Hepatocyte (in vitro differentiated cells): ENCODE results near the gene C19orf44. TPM values are rescaled to one million over a fixed set of nuclear protein-coding genes. Genes with fewer than 3 reads are reported as not detected.

Experiments
- DNase-seq: peaks from one replicate; pipeline ENCODE4 v3.0.0-alpha.2; 2016; ENCODE audit warnings: low spot score
- H2AFZ ChIP-seq: fragments of 200-600 bp; sonication (generic); 2 replicates; pipeline ENCODE4 v1.6.0; 2016; ENCODE audit warnings: antibody characterized with exemption, mild to moderate bottlenecking
- H3K27ac ChIP-seq: fragments of 200-600 bp; sonication (generic); 2 replicates; pipeline ENCODE4 v1.5.1; 2016; ENCODE audit warnings: mild to moderate bottlenecking
- H3K27me3 ChIP-seq: fragments of 200-600 bp; sonication (generic); 2 replicates; pipeline ENCODE4 v1.6.1; 2016
- H3K36me3 ChIP-seq: fragments of 200-600 bp; sonication (generic); replicated peaks from 2 replicates; pipeline ENCODE4 v1.5.1; 2016; ENCODE audit warnings: low read depth; ENCODE audit not compliant: insufficient read depth
- H3K4me1 ChIP-seq: fragments of 200-600 bp; sonication (generic); 2 replicates; pipeline ENCODE4 v1.5.1; 2016; ENCODE audit warnings: mild to moderate bottlenecking, moderate library complexity; ENCODE audit not compliant: insufficient read depth
- H3K4me2 ChIP-seq: fragments of 200-600 bp; sonication (generic); 2 replicates; pipeline ENCODE4 v1.6.0; 2016
- H3K4me3 ChIP-seq: fragments of 200-600 bp; sonication (generic); 2 replicates; pipeline ENCODE4 v1.5.1; 2016; ENCODE audit warnings: mild to moderate bottlenecking
- H3K79me2 ChIP-seq: fragments of 200-600 bp; sonication (generic); 2 replicates; pipeline ENCODE4 v1.6.0; 2017; ENCODE audit warnings: mild to moderate bottlenecking
- H3K9me2 ChIP-seq: fragments of 200-600 bp; sonication (generic); replicated peaks from 2 replicates; pipeline ENCODE4 v1.6.0; 2017; ENCODE audit warnings: mild to moderate bottlenecking; ENCODE audit not compliant: insufficient read depth
- H3K9me3 ChIP-seq: fragments of 200-600 bp; sonication (generic); 2 replicates; pipeline ENCODE4 v1.5.1; 2016; ENCODE audit warnings: low read depth, mild to moderate bottlenecking
- H4K20me1 ChIP-seq: fragments of 200-600 bp; sonication (generic); 2 replicates; pipeline ENCODE4 v1.6.0; 2016; ENCODE audit warnings: mild to moderate bottlenecking; ENCODE audit not compliant: insufficient read depth, poor library complexity, severe bottlenecking
- EZH2 ChIP-seq: fragments of 200-600 bp; sonication (generic); IDR thresholded peaks from 2 replicates; pipeline ENCODE4 v1.6.1; 2016; ENCODE audit warnings: antibody characterized with exemption, mild to moderate bottlenecking, borderline replicate concordance
- EZH2phosphoT487 ChIP-seq: fragments of 200-600 bp; sonication (generic); IDR thresholded peaks from one replicate; pipeline ENCODE4 v1.6.1; 2018; ENCODE audit warnings: antibody characterized with exemption, mild to moderate bottlenecking, low read depth, moderate library complexity; ENCODE audit not compliant: unreplicated experiment, severe bottlenecking
- WGBS: methylation state at CpG from one replicate; pipeline ENCODE4 v1.1.6; 2016; ENCODE audit warnings: low lambda C conversion rate; ENCODE audit errors: missing lambda C conversion rate; 5-methylcytosine and 5-hydroxymethylcytosine counted together
- polyA plus RNA-seq: library from polyadenylated mRNA; unstranded; fragments of >200 nt; fragmentation: Nextera tagmentation; extraction: Ambion mirVana; gene quantifications from 2 replicates; pipeline ENCODE4 v1.2.1, GENCODE V29; 2016
- total RNA-seq: library from RNA; depleted of rRNA; stranded (reverse); fragments of >200 nt; gene quantifications from 2 replicates; pipeline ENCODE4 v1.2.3, GENCODE V29; 2014
- TF ChIP-seq, protein P1 (sequence below): fragments of 200-600 bp; sonication (generic); IDR thresholded peaks from 2 replicates; pipeline ENCODE4 v1.5.1; 2016; ENCODE audit warnings: antibody characterized with exemption, mild to moderate bottlenecking; ENCODE audit not compliant: poor library complexity

Gene C19orf44
- total and polyA plus RNA-seq, 2 experiments from 2014 or later = 2.9 to 3.0 TPM

DNA sequence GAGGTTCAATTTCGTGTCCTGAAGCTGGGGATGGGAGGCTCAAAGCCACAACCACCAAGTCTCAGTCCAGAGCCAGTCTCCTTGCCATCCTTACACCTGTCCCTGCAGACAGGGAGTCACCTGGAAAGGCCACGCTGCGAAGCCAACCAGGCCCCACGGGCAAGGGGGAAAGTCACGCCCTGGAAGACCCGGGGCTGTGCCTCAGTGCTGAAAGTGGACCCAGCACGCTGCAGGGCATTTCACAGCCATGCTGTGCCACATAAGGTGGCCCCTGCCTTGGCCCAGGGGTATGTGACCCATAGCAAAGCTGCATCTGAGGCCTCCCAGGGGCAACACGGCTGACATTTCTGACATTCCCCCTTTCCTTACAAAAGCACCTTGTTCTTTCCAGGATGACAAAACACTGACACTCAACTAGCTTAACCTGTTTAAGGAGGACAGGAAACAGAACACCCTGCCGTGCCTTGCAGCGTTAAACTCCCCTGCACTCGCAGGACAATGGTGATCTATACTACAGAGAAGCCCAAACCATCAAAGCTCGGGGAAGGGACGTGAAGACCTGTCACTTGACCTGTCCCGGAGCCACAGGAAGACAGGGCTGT, 31.2 kb downstream of the C19orf44 start:
- H3K79me2 ChIP-seq = no peaks in the 10 kb centered on the region
- 67% methylated on average over 14 of the region's 14 CpGs for WGBS

DNA sequence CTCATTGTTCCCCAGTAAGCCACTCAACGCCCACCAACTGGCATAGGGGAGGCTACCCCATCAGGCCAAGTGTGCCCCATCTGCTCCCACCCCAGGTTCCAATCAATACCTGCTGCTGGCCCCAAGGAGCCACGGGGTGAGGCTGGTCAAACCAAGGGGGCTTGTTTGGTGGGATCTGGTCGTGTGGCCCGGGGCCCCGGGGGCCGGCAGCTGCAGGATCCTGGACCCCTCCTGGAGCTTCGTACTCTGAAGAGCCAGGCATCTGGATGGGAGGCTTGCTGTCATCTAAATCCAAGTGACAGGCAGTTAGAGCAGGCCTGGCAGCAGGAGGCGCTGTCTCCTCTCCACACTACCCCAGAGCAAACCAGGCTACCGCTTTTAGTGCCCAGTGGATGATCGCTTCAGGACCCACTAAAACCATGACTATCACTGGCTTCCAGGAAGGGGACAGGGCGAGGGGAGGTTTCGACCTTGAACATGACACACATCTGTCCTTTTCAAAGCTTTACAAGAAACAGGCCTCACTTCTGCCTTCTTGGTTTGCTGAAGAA, 31.9 kb downstream of the C19orf44 start:
- TF ChIP-seq, protein P1, sequence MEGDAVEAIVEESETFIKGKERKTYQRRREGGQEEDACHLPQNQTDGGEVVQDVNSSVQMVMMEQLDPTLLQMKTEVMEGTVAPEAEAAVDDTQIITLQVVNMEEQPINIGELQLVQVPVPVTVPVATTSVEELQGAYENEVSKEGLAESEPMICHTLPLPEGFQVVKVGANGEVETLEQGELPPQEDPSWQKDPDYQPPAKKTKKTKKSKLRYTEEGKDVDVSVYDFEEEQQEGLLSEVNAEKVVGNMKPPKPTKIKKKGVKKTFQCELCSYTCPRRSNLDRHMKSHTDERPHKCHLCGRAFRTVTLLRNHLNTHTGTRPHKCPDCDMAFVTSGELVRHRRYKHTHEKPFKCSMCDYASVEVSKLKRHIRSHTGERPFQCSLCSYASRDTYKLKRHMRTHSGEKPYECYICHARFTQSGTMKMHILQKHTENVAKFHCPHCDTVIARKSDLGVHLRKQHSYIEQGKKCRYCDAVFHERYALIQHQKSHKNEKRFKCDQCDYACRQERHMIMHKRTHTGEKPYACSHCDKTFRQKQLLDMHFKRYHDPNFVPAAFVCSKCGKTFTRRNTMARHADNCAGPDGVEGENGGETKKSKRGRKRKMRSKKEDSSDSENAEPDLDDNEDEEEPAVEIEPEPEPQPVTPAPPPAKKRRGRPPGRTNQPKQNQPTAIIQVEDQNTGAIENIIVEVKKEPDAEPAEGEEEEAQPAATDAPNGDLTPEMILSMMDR = peak; percentile 28
- TF ChIP-seq EZH2phosphoT487 (no peak), EZH2 (no peak)
- H3K9me2 ChIP-seq = no peaks in the 10 kb centered on the region
- DNase-seq = no peak
- H3K4me3 ChIP-seq = no peak overlapping the region
- H3K36me3 ChIP-seq = no peaks in the 10 kb centered on the region
- no peaks in the 10 kb centered on the region for H3K27me3 ChIP-seq
- no peaks in the 10 kb centered on the region for H3K79me2 ChIP-seq
- H3K4me1 ChIP-seq = no peaks in the 10 kb centered on the region
- no peaks in the 10 kb centered on the region for H4K20me1 ChIP-seq
- H3K9me3 ChIP-seq = no peaks in the 10 kb centered on the region
- H2AFZ ChIP-seq = no peak overlapping the region
- no peak overlapping the region for H3K4me2 ChIP-seq
- no peak overlapping the region for H3K27ac ChIP-seq
- 88% methylated on average over 11 of the region's 12 CpGs for WGBS

More for the DNA sequence above, 31.2 kb downstream of the C19orf44 start:
- H3K27ac ChIP-seq = no peak overlapping the region
- no peaks in the 10 kb centered on the region for H3K36me3 ChIP-seq
- no peak overlapping the region for H3K4me3 ChIP-seq
- no peaks in the 10 kb centered on the region for H3K9me2 ChIP-seq
- TF ChIP-seq, protein P1 = no peak
- no peak for TF ChIP-seq EZH2
- TF ChIP-seq EZH2phosphoT487 = no peak
- no peak overlapping the region for H2AFZ ChIP-seq
- no peak for DNase-seq
- H3K4me1 ChIP-seq = no peaks in the 10 kb centered on the region
- no peaks in the 10 kb centered on the region for H3K9me3 ChIP-seq
- no peak overlapping the region for H3K4me2 ChIP-seq
- no peaks in the 10 kb centered on the region for H4K20me1 ChIP-seq
- H3K27me3 ChIP-seq = no peaks in the 10 kb centered on the region

GRCh38 chr19:16529466-16530144, 33.4 kb downstream of the C19orf44 start:
- Histone ChIP-seq H2AFZ (no peak overlapping the region), H3K9me3 (no peaks in the 10 kb centered on the region), H3K27ac (no peak overlapping the region), H3K27me3 (no peaks in the 10 kb centered on the region), H3K4me3 (no peak overlapping the region), H3K9me2 (no peaks in the 10 kb centered on the region), H3K4me1 (no peaks in the 10 kb centered on the region), H3K4me2 (no peak overlapping the region), H4K20me1 (no peaks in the 10 kb centered on the region), H3K36me3 (no peaks in the 10 kb centered on the region), H3K79me2 (no peaks in the 10 kb centered on the region)
- TF ChIP-seq, protein P1 = no peak
- TF ChIP-seq EZH2 = no peak
- TF ChIP-seq EZH2phosphoT487 = no peak
- WGBS = 95% methylated on average over 20 of the region's 25 CpGs
- DNase-seq = no peak
